Endothelial cell (in vitro differentiated cells): ENCODE results near the gene NPIPB2. TPM values are rescaled to one million over a fixed set of nuclear protein-coding genes. Genes with fewer than 3 reads are reported as not detected.
"Not testable (repeated sequence)": the region's sequence is repeated elsewhere in the genome, so short reads cannot be mapped to it uniquely, and the experiment has no call there.

Source experiments
- DNase-seq: peaks from one replicate; pipeline ENCODE4 v3.0.0; 2021; ENCODE audit warnings: low spot score
- H3K27ac Mint-ChIP-seq: one replicate; pipeline ENCODE4 v1.8.0; 2021; ENCODE audit warnings: mixed read lengths, inconsistent platforms; ENCODE audit not compliant: unreplicated experiment
- H3K27me3 Mint-ChIP-seq: one replicate; pipeline ENCODE4 v1.8.0; 2021; ENCODE audit warnings: mild to moderate bottlenecking, moderate library complexity, mixed read lengths, inconsistent platforms; ENCODE audit not compliant: unreplicated experiment
- H3K36me3 Mint-ChIP-seq: one replicate; pipeline ENCODE4 v1.8.0; 2021; ENCODE audit warnings: mild to moderate bottlenecking, low read depth, mixed read lengths, inconsistent platforms; ENCODE audit not compliant: unreplicated experiment
- H3K4me1 Mint-ChIP-seq: one replicate; pipeline ENCODE4 v1.8.0; 2021; ENCODE audit warnings: mild to moderate bottlenecking, mixed read lengths, inconsistent platforms; ENCODE audit not compliant: unreplicated experiment
- H3K4me3 Mint-ChIP-seq: one replicate; pipeline ENCODE4 v1.8.0; 2021; ENCODE audit warnings: mild to moderate bottlenecking, mixed read lengths, inconsistent platforms; ENCODE audit not compliant: unreplicated experiment
- H3K9me3 Mint-ChIP-seq: one replicate; pipeline ENCODE4 v1.8.0; 2021; ENCODE audit warnings: mixed read lengths, inconsistent platforms; ENCODE audit not compliant: unreplicated experiment
- CTCF ChIP-seq: fragments of 200-600 bp; sonication (generic); IDR thresholded peaks from one replicate; pipeline ENCODE4 v1.5.0; 2021; ENCODE audit warnings: antibody characterized with exemption; ENCODE audit not compliant: unreplicated experiment
- total RNA-seq: library from RNA; stranded (reverse); fragmentation: NEBNext Ultra II Directional; extraction: Animal tissue kit (Norgen Biotek cat#: 25700); gene quantifications from one replicate; pipeline ENCODE4 v1.2.1, GENCODE V29; 2021; ENCODE audit not compliant: unreplicated experiment

Gene NPIPB2
- total RNA-seq, 1 donor from 2014 or later = 4.4 TPM

GRCh38 chr16:11957591-11958395 is 15.9 kb upstream of the NPIPB2 start:
- H3K27ac Mint-ChIP-seq = no peak overlapping the region
- DNase-seq = no peak
- no peak for TF ChIP-seq CTCF
- H3K36me3 Mint-ChIP-seq = no peaks in the 10 kb centered on the region
- no peaks in the 10 kb centered on the region for H3K27me3 Mint-ChIP-seq
- no peak overlapping the region for H3K4me3 Mint-ChIP-seq
- H3K9me3 Mint-ChIP-seq = no peaks in the 10 kb centered on the region
- H3K4me1 Mint-ChIP-seq = no peaks in the 10 kb centered on the region

GRCh38 chr16:11956558-11956957 is 14.7 kb upstream of the NPIPB2 start:
- no peaks in the 10 kb centered on the region for H3K36me3 Mint-ChIP-seq
- H3K4me3 Mint-ChIP-seq = no peak overlapping the region
- no peaks in the 10 kb centered on the region for H3K4me1 Mint-ChIP-seq
- no peaks in the 10 kb centered on the region for H3K9me3 Mint-ChIP-seq
- DNase-seq = no peak
- H3K27me3 Mint-ChIP-seq = no peaks in the 10 kb centered on the region
- TF ChIP-seq CTCF = no peak
- no peak overlapping the region for H3K27ac Mint-ChIP-seq

GRCh38 chr16:11955713-11956123 is 13.9 kb upstream of the NPIPB2 start:
- TF ChIP-seq CTCF = no peak
- Mint-ChIP-seq H3K4me1 (no peaks in the 10 kb centered on the region), H3K27ac (no peak overlapping the region), H3K9me3 (no peaks in the 10 kb centered on the region), H3K27me3 (no peaks in the 10 kb centered on the region), H3K36me3 (no peaks in the 10 kb centered on the region), H3K4me3 (no peak overlapping the region)
- DNase-seq = no peak

GRCh38 chr16:11953576-11953975 is 11.7 kb upstream of the NPIPB2 start:
- H3K36me3 Mint-ChIP-seq, DNase-seq, H3K27me3 Mint-ChIP-seq, H3K4me3 Mint-ChIP-seq, H3K4me1 Mint-ChIP-seq, H3K9me3 Mint-ChIP-seq, H3K27ac Mint-ChIP-seq: not testable (repeated sequence)

GRCh38 chr16:11950388-11950787 is 8.5 kb upstream of the NPIPB2 start:
- Mint-ChIP-seq H3K9me3 (no peaks in the 10 kb centered on the region), H3K27me3 (no peaks in the 10 kb centered on the region), H3K36me3 (no peaks in the 10 kb centered on the region), H3K27ac (no peak overlapping the region), H3K4me3 (no peak overlapping the region), H3K4me1 (no peaks in the 10 kb centered on the region)
- no peak for TF ChIP-seq CTCF
- no peak for DNase-seq
